Choroid plexus epithelial cell (primary cell): ENCODE data around the gene HDAC11.
"Not testable (repeated sequence)": the region's sequence is repeated elsewhere in the genome, so short reads cannot be mapped to it uniquely, and the experiment has no call there.

Experiments used
- DNase-seq: peaks from one replicate; pipeline ENCODE4 v3.0.0-alpha.2; 2010; ENCODE audit warnings: low read depth
- H3K4me3 ChIP-seq: 2 replicates; pipeline ENCODE4 v1.5.1; 2011; ENCODE audit warnings: low read depth, mild to moderate bottlenecking, control low read depth, low read length, moderate library complexity
- CTCF ChIP-seq: conservative IDR thresholded peaks from 2 replicates; pipeline ENCODE4 v1.5.1; 2011; ENCODE audit warnings: low read depth, mild to moderate bottlenecking, control low read depth, inconsistent platforms, low read length, moderate library complexity

Gene HDAC11

DNA sequence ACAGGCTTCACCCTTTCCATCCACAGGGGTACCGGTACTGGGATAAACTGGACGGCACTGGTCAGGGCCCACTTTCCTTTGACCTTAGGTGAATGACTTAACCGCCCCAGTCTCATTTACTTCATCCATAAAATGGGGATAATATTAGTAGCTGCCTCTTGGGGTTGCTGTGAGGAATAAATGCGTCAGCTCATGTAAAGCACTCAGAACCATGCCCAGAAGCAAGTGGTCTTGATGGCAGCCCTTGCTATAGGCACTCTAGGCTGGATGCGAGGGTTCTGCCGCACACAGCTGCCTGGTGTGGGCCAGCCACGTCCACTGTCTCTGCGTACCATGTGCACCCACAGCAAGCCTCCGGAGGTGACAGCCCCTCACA is 36.6 kb downstream of the HDAC11 start:
- no peak overlapping the region for H3K4me3 ChIP-seq
- no peak for DNase-seq
- no peak for TF ChIP-seq CTCF

DNA sequence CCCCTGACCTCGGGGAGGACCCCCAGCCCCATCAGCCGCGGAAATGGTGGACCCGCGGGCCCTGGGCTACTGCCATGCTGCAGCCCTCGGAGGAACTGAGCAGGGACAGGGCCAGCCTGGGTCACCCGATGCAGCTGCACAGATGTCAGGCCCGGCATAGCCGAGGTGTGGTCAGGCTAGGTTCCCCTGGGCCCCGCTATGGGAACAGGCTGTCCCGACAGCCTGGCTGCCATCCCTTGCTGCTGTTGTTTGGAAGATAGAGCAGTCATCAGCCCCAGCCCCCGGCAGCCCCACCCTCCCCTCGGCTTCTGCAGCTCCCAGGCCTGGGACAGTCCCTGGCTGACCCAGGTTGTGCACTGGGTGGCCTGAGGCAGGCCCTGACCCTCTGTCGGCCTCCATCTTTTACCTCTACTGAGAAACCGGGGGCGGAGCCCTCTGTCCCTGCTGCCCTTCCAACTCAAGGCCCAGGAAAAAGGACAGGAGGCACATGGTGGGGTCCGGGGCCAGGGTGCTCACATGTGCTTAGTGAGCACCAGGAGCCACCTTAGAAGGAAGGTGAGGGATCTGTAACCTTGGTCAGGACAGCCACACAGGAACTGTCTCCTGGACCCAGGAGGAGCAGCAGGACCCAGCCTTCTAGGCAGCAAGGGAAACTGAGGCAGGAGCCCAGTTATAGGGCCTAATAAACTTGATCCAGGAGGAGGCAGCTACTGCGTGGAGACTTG is 37.3 kb downstream of the HDAC11 start:
- TF ChIP-seq CTCF, result no peak
- DNase-seq, result no peak
- no peak overlapping the region for H3K4me3 ChIP-seq

- no peak for DNase-seq
- no peak overlapping the region for H3K4me3 ChIP-seq
- no peak for TF ChIP-seq CTCF
Observed at GRCh38 chr3:13518516-13518953, 38.4 kb downstream of the HDAC11 start.

DNA sequence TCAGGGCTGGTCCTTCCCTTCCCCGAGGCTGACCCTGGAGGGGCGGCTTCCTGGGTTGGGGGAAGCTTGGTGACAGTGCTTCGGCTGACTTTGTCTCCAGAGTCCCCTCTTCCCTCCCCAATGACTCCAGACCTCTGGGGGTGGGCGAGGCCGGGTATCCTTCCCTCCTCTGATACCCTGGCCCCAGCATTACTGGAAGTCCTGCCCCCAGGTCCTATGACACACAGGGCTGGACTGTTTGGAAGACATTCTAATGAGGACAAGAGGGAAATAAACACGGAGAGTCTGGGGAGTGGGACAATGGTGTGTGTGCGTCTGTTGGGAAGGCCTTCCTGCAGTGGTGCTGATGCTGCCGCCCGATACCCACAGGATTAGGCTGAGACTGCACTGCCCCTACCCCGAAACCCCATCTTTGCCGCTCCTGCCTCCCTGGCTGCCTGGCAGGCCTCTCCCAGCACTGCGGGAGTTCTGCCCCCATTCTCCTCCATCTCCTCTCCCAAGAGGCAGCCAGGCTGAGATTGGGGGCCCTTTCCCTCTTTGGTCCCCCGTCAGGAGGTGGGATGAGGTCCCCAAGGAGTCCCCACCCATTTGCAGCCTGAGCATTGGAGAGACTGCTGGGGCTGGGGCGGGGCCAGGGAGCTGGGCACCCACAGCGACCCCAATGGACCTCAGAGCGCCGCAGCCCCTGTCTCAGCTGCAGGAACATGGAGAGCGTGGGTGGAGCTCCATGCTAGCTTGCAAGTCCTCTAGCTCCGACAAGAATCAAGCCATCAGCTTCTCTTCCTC is 39.1 kb downstream of the HDAC11 start:
- DNase-seq, result no peak
- no peak for TF ChIP-seq CTCF

DNA sequence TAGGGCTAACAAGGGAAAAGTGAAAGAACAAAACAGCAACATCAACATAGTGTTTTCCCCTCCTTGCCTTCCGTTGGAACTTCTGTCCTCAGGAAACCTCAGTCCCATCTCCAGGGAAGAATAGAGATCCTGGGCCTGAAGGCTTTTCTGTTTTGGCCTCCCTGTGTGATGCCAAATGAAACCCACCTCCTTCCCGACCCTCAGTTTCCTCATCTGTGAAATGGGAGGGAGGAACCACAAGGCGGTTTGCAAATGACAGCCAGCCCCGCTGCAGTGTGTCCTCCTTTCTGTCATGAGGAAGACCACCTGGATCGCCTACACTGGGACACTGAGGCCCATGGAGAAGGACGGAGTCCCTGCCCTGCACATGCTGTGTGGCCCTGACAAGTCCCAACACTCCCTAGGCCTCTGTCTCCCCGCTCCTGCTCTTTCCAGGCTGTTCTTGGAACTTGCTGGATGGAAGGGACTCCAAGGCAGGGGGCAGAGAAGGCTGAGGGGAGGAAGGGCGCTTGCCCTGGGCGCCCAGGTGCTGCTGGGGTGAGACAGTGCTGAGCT is 40.3 kb downstream of the HDAC11 start:
- TF ChIP-seq CTCF, result no peak
- H3K4me3 ChIP-seq, result no peak overlapping the region
- no peak for DNase-seq

More for the DNA sequence above, 39.1 kb downstream of the HDAC11 start:
- H3K4me3 ChIP-seq, result no peak overlapping the region

DNA sequence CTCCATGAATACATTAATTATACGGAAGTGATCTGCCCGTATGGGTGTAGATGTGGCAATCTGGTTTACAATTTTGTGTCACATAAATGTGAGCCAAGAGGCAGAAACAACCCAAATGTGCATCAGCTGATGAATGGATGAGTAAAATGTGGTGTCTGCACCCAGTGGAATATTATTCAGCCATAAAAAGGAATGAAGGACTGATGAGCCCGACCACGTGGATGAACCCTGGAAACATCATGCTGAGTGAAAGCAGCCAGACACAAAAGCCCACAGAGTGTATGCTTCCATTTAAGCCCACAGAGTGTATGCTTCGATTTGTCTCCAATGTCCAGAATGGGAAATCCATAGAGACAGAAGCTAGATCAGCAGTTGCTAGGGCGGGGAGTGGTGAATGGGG is 41.2 kb downstream of the HDAC11 start:
- no peak overlapping the region for H3K4me3 ChIP-seq
- TF ChIP-seq CTCF, result no peak
- no peak for DNase-seq

GRCh38 chr3:13521749-13522148 is 41.6 kb downstream of the HDAC11 start:
- DNase-seq, H3K4me3 ChIP-seq: not testable (repeated sequence)
